GM19372 (cell line): Measurements from ENCODE around the gene KRT81.
"Not testable (repeated sequence)": the region's sequence is repeated elsewhere in the genome, so short reads cannot be mapped to it uniquely, and the experiment has no call there.

ENCODE experiments used
- ATAC-seq: cut with Tn5 transposase; IDR thresholded peaks from one replicate; pipeline ENCODE4 v1.9.1; 2021; ENCODE audit warnings: mild to moderate bottlenecking, low read depth, moderate library complexity; ENCODE audit not compliant: unreplicated experiment

The KRT81 gene

GRCh38 chr12:52256584-52256935, 34.8 kb downstream of the KRT81 start:
- no peak for ATAC-seq

DNA sequence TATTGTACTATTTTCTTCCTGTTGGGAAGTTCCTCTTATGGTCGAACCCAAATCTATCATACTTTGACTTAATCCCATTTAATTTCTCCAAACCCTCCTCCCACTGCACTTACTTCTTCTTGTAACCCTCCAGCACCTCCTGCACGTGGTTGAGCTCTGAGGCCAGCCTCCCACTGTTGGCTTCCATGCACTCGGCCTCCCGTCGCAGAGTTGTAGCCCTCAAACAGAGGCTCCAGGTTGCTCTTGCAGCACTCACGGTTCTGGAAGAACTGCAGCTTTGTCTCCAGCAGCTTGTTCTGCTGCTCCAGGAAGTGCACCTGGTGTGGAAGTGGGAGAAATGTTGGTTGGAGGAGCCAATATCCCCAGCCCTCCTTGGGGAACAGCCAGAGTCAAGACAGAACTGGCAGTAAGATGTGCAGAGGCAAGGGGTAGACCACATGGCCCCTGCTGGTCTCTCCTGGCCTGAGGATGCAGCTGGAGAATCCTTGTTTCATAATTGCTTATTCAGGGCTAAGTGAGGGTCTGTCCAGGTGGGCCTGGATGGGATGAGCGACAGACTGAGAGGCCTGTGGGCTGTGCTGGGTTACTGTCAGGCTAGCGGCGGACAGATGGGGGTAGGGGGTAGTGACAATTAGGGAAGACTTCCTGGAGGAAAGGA, 35.3 kb downstream of the KRT81 start:
- no peak for ATAC-seq

DNA sequence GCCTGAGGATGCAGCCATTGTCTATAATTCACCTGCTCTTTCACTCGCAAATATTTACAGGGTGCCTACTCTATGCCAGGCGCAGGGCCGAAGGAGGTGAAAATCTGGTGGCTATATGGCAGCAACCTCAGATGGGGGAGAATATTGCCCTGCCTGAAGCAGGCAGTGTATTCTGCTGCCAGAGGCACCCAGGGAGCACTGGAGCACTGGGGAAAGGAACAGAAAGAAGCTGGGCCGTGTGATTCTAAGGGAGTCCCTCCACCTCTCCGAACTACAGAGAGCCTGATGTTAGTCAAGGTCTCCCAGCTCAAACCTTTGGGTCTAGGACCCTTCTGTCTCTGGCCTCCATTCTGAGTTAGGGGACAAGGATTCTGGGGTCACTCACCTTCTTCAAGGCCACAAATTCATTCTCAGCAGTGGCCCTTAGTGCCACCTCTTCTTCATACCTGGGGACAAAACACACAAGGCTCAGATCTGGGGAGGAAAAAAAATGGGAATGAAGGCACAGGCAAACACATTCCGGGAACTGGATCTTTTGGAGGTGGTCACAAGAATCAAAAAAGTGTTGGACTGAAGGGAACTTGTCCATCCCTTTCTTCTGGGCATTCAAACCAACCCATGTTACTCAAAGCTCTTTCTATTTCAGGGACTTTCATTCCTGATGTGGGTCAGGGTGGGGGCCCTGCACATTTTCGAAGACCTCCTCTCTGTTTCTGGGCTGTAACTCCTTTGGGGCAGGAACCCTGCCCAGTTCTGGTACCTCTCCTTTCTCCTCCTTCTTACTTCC, 36.2 kb downstream of the KRT81 start:
- no peak for ATAC-seq

- no peak for ATAC-seq
Measured at GRCh38 chr12:52254180-52254964, 37.0 kb downstream of the KRT81 start.

DNA sequence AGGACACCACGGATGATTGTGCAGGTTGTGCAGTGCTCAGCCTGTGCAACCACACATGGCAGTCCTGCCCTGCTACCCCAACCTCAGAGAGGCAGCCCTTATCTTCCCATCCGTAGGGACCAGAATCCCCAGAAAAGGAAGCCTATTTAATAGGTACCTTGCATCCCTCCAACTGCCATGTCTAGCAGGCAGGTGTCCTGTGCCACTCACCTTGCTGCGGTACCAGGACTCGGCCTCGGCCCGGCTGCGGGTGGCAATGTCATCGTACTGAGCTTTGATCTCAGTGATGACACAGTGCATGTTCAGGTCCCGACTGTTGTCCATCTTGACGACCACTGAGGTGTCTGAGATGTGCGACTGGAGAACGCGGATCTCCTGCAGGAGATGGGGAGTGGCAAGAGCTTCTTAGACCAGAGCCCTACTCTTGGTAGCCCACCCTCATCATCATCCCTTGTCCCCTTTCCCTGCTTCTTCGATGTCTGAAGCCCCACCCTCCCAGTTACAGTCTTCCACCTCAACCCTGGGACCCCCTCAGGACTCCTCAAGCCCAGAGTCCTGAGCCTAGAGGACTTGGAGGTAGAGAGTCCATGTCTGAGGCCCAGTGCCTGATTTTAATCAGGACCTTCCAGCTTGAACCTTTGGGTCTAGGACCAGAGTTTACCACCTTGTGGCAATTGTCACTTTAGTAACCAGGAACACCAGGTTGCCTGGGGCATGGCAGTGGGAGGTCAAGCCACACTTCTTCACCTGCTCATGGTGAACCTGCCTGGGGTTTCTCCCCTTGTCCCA, 37.7 kb downstream of the KRT81 start:
- no peak for ATAC-seq

- ATAC-seq: no peak
Measured at GRCh38 chr12:52252728-52253343, 38.5 kb downstream of the KRT81 start.

- ATAC-seq: not testable (repeated sequence)
Measured at GRCh38 chr12:52252175-52252615, 39.1 kb downstream of the KRT81 start.

- no peak for ATAC-seq
Measured at GRCh38 chr12:52251367-52252051, 39.8 kb downstream of the KRT81 start.

- no peak for ATAC-seq
Measured at GRCh38 chr12:52250048-52250990, 41.0 kb downstream of the KRT81 start.

DNA sequence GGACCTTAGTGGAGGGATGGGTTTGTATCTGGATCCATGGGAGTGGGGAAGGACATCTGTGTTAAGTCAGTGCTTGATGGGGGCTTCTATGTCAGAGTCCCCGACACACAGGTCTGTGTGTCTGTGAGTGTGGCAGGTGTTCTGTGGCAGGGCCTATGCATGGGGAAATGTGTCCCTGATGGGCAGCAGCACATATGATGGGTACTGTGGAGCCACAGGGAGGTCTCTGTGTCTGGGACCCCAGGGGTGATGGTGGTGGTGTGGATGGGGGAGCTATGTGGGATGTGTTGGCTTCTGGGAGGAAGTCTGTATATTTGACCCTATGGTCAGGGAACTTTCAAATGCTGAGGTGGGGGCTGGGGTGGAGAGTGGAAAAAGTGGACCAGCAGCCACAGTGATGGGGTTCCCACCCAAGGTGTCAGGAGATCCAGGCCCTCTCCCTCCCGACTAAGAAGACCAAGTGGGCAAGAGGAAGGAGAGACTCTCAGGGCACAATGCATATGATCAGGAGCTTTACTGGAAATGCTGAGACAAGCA, 41.8 kb downstream of the KRT81 start:
- no peak for ATAC-seq

DNA sequence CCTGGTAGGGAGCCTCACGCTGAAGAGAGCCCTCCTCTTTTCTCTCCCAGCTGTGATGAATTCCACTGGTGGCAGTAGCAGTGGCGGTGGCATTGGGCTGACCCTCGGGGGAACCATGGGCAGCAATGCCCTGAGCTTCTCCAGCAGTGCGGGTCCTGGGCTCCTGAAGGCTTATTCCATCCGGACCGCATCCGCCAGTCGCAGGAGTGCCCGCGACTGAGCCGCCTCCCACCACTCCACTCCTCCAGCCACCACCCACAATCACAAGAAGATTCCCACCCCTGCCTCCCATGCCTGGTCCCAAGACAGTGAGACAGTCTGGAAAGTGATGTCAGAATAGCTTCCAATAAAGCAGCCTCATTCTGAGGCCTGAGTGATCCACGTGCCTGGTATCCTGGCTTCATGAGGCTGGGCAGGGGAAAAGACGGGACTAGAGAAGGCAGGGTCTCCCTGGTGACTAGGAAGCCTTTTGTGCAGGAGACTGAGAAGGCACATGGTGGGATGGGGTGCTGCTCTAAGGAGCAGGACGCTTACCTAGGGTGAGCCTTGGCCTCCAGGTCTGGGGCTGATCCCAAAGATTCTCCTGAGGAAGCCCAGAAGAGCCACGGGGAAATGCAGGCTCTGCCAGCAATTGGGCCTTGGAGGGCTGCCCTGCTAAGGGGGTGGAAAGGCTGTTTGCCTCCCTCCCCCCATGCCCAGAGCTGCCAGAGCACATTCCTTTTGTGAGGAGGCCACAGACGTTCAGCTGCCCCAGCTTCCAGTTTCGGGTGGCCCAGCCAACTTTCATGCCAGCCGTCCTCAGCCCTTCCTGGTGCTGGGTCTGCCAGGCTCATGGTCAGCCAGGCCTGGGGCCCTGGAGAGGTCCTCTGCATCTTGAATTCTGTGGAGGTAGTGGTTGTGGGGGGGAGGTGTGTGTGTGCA, 42.5 kb downstream of the KRT81 start:
- ATAC-seq: no peak

GRCh38 chr12:52247622-52248540, 43.5 kb downstream of the KRT81 start:
- ATAC-seq: no peak

DNA sequence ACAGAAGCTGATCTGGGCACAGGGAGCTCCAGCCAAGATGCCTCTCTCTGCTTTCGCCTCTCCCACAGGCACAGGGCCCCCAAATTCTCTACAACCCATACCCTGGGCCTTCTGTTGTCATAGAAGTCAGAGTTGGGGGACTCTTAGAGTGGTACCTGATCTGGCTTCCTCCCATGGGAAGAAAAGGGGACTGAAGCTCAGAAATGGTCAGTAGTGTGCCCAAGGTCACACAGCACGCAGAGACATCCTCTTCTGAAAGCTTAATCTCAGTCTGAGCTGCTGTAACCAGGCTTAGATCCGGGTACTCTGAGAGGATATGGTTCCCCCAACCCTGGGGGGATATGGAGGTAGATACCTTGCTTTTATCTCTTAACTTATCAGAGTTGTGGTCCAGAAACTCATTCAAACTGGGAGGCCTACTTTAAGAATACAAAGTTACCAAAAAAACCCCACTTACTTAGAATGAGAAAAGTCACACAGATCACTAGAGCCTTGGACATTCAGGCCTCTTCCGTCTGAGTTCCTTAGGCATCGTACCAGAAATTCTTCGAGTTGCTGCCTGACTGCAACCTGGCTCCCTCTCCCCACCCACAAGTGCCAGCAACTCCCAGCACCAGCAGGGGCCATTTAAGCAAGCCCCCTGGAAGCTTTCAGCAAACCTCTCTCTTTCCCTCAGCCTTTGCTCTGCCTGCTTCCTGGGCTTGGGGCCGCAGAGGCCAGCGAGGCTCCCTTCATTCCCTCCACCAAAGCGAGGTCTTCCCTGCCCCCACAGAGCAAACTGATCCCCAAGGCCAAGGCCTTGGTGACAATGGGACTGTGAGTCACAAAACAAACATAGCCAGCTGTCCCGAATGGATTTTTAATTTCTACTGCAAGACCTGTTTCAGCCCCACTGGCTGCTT, 44.4 kb downstream of the KRT81 start:
- ATAC-seq: no peak

DNA sequence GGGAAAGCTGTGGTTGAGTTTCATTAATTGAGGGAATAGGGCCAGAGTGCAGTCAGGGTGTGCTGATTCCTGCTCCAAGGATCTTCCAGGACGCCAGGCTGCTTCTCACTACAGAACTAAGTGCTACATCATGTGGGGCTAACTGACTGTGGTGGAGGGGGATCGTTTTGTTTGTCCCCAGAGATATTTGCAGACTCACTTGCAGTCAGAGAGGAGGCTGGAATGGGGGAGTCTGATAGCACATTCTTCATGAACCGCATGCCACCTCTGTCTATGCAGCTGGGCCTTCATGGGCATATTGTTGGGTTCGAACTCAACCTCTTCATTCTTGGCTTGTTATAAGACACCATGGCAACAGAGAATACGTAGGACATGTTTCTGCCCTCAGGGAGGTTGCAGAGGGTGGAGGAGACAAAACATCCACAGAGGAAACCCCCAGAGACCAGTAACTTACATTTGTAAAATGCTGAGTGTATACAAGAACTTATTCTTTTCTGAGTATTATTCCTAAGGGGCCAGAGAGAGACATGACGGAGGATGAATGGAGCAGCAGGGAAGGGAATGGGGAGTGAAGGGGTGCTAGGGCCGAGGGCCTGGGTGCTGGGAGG, 45.3 kb downstream of the KRT81 start:
- ATAC-seq: no peak
